AG04450 (cell line): ENCODE measurements around the gene BLVRB. TPM values are rescaled to one million over a fixed set of nuclear protein-coding genes. Genes with fewer than 3 reads are reported as not detected.

Experiments used
- CTCF ChIA-PET: fragments of 300-600, 350-600 bp; formaldehyde crosslinking; extraction: SDS; loops from one replicate; lab custom pipeline; 2022; ENCODE audit warnings: antibody characterized with exemption, inconsistent platforms; lab: Charles Lee
- POLR2A ChIA-PET: fragments of 350-600 bp; formaldehyde crosslinking; extraction: SDS; loops from one replicate; lab custom pipeline; 2021; ENCODE audit warnings: antibody characterized with exemption, inconsistent platforms; lab: Yijun Ruan, JAX
- DNase-seq: peaks from one replicate; pipeline ENCODE4 v3.0.0-alpha.2; 2011; ENCODE audit warnings: low read depth, low spot score
- H3K27ac ChIP-seq: one replicate; pipeline ENCODE4 v1.5.1; 2012; ENCODE audit warnings: low read depth, low read length, control low read depth
- H3K27me3 ChIP-seq: one replicate; pipeline ENCODE4 v1.6.0; 2012; ENCODE audit warnings: low read length; ENCODE audit not compliant: control insufficient read depth, insufficient read depth
- H3K4me3 ChIP-seq: 2 replicates; pipeline ENCODE4 v1.5.1; 2011; ENCODE audit warnings: mild to moderate bottlenecking, low read depth, low read length, control low read depth
- H3K9me3 ChIP-seq: 2 replicates; pipeline ENCODE4 v1.5.1; 2012; ENCODE audit warnings: low read length; ENCODE audit not compliant: control insufficient read depth, insufficient read depth
- CTCF ChIP-seq: IDR thresholded peaks from 2 replicates; pipeline ENCODE4 v1.5.1; 2011; ENCODE audit warnings: low read depth, low read length, control low read depth, inconsistent platforms
- polyA plus RNA-seq: library from polyadenylated mRNA; depleted of rRNA; stranded (reverse); fragments of >200 nt; gene quantifications from 2 replicates; pipeline ENCODE4 v1.2.3, GENCODE V29; 2011

Gene BLVRB
- polyA plus RNA-seq, 1 experiment = 40.4 TPM

GRCh38 chr19:40452016-40452415 is 13.5 kb downstream of the BLVRB start:
- POLR2A ChIA-PET = interaction anchor here (0.6 to 1.3 kb wide), 3 partner anchors 9 to 26 kb away, joined by 3 to 9 read pairs (median 6); no protein-coding TSS in a partner anchor
- no peak for DNase-seq
- H3K27me3 ChIP-seq = no peaks in the 10 kb centered on the region
- H3K27ac ChIP-seq = no peak overlapping the region
- CTCF ChIA-PET = interaction anchor here (0.7 to 6.3 kb wide), 2 partner anchors 13 to 58 kb away, joined by 3 to 49 read pairs; partner anchors contain the start of gene BLVRB
- H3K4me3 ChIP-seq = no peak overlapping the region
- no peaks in the 10 kb centered on the region for H3K9me3 ChIP-seq
- no peak for TF ChIP-seq CTCF

- Histone ChIP-seq H3K9me3 (no peaks in the 10 kb centered on the region), H3K27ac (no peak overlapping the region), H3K4me3 (no peak overlapping the region), H3K27me3 (no peaks in the 10 kb centered on the region)
- no peak for DNase-seq
- CTCF ChIA-PET = interaction anchor here (0.8 kb wide), 1 partner anchor 14 kb away, joined by 4 read pairs; no protein-coding TSS in a partner anchor
- TF ChIP-seq CTCF = no peak
- POLR2A ChIA-PET = no interaction called here
Measured at GRCh38 chr19:40450664-40451063, 14.9 kb downstream of the BLVRB start.

- no peak for DNase-seq
- H3K9me3 ChIP-seq = no peaks in the 10 kb centered on the region
- TF ChIP-seq CTCF = no peak
- H3K27me3 ChIP-seq = no peaks in the 10 kb centered on the region
- H3K27ac ChIP-seq = no peak overlapping the region
- CTCF ChIA-PET = interaction anchor here (1.2 to 1.4 kb wide), 2 partner anchors 14 to 29 kb away, joined by 3 read pairs; no protein-coding TSS in a partner anchor
- POLR2A ChIA-PET = no interaction called here
- H3K4me3 ChIP-seq = no peak overlapping the region
Measured at GRCh38 chr19:40449506-40449905, 16.0 kb downstream of the BLVRB start.

- ChIA-PET POLR2A (no interaction called here), CTCF (no interaction called here)
- Histone ChIP-seq H3K9me3 (no peaks in the 10 kb centered on the region), H3K4me3 (no peak overlapping the region), H3K27ac (no peak overlapping the region), H3K27me3 (no peaks in the 10 kb centered on the region)
- TF ChIP-seq CTCF = no peak
- no peak for DNase-seq
Measured at GRCh38 chr19:40446263-40446784, 19.2 kb downstream of the BLVRB start.

- POLR2A ChIA-PET = no interaction called here
- H3K27ac ChIP-seq = no peak overlapping the region
- no peak overlapping the region for H3K4me3 ChIP-seq
- no peak for DNase-seq
- CTCF ChIA-PET = no interaction called here
- no peaks in the 10 kb centered on the region for H3K27me3 ChIP-seq
- no peaks in the 10 kb centered on the region for H3K9me3 ChIP-seq
- no peak for TF ChIP-seq CTCF
Measured at GRCh38 chr19:40445780-40446262, 19.7 kb downstream of the BLVRB start.
